Stomach (tissue), 9 donors: Measurements from ENCODE around the gene SIGLEC1. TPM values are rescaled to one million over a fixed set of nuclear protein-coding genes. Genes with fewer than 3 reads are reported as not detected.

Experiments used
- DNase-seq, 2 donors: peaks; one replicate each; pipeline versions ENCODE4 v3.0.0 to v3.0.0-alpha.2; 2013 to 2019
- H3K27ac ChIP-seq, 5 donors: fragments of 200-600 bp in 4 of 5; sonication (generic) in 4 of 5; one replicate each; pipeline ENCODE4 v1.5.1; 2013 to 2019; ENCODE audit warnings: mild to moderate bottlenecking in 1 of 5, moderate library complexity in 1 of 5
- H3K27me3 ChIP-seq, 3 donors: fragments of 200-600 bp; sonication (generic); one replicate each; pipeline ENCODE4 v1.5.1; 2017 to 2019; ENCODE audit warnings: mixed run types in 1 of 3
- H3K36me3 ChIP-seq, 4 donors: fragments of 200-600 bp; sonication (generic); 1 replicate in 3 of 4; 2 replicates in 1 of 4; pipeline ENCODE4 v1.5.1; 2016 to 2019
- H3K4me1 ChIP-seq, 4 donors: fragments of 200-600 bp; sonication (generic); one replicate each; pipeline ENCODE4 v1.5.1; 2016 to 2019
- H3K4me3 ChIP-seq, 4 donors: fragments of 200-600 bp; sonication (generic) in 3 of 4; one replicate each; pipeline ENCODE4 v1.5.1; 2016 to 2019; ENCODE audit warnings: mild to moderate bottlenecking in 1 of 4
- H3K9me3 ChIP-seq, 4 donors: fragments of 200-600 bp; sonication (generic); one replicate each; pipeline ENCODE4 v1.5.1; 2016 to 2019
- EP300 ChIP-seq: sonication (generic); formaldehyde crosslinking; IDR thresholded peaks from one replicate; pipeline ENCODE4 v1.6.1; 2017; ENCODE audit warnings: antibody characterized with exemption
- POLR2A ChIP-seq, 4 donors: fragments of 450-650 bp; IDR thresholded peaks; one replicate each; pipeline ENCODE4 v1.6.1; 2016; ENCODE audit warnings: antibody characterized with exemption in 4 of 4, control low read depth in 2 of 4, mild to moderate bottlenecking in 1 of 4, moderate library complexity in 1 of 4
- POLR2AphosphoS5 ChIP-seq, 3 donors: sonication (generic); formaldehyde crosslinking; IDR thresholded peaks; one replicate each; pipeline ENCODE4 v1.6.1; 2016; ENCODE audit warnings: antibody characterized with exemption in 3 of 3
- WGBS, 5 donors: extraction: QIAGEN DNeasy Blood & Tissue Kit in 3 of 5; methylation state at CpG; one replicate each; pipeline versions ENCODE4 v1.1.5 to v1.1.7; 2013 to 2018; 5-methylcytosine and 5-hydroxymethylcytosine counted together
- intact Hi-C: fragments of 100-400 bp; cut with DNase I; formaldehyde crosslinking; loops from one replicate; pipeline ENCODE4 v1.15.1; 2023; ENCODE audit warnings: low total_unique reads
- polyA plus RNA-seq, 3 donors: library from polyadenylated mRNA; stranded (reverse); fragments of 200-250 nt; gene quantifications; one replicate each; pipeline ENCODE4 v1.2.3, GENCODE V29; 2013
- total RNA-seq, 5 donors: library from RNA; depleted of rRNA; stranded (reverse); fragments of >200 nt; gene quantifications; one replicate each; pipeline versions ENCODE4 v1.1.0 to v1.2.3, GENCODE V29; 2014 to 2016
- TF ChIP-seq, protein P1 (sequence below), 7 experiments: fragments of 450-650 bp in 4 of 7; fragments of 200-600 bp in 3 of 7; sonication (generic) in 3 of 7; IDR thresholded peaks; one replicate each; pipeline ENCODE4 v1.5.1; 2016 to 2019; ENCODE audit warnings: antibody characterized with exemption in 7 of 7, control low read depth in 2 of 7, mild to moderate bottlenecking in 1 of 7
- donor health status: healthy with polysubstance abuse.
- donor health status: Bipolar disorder and iron deficiency.
- donor health status: healthy.

The SIGLEC1 gene
- total and polyA plus RNA-seq, 8 donors, result 1.4 to 22.2 (median 1.8) TPM

DNA sequence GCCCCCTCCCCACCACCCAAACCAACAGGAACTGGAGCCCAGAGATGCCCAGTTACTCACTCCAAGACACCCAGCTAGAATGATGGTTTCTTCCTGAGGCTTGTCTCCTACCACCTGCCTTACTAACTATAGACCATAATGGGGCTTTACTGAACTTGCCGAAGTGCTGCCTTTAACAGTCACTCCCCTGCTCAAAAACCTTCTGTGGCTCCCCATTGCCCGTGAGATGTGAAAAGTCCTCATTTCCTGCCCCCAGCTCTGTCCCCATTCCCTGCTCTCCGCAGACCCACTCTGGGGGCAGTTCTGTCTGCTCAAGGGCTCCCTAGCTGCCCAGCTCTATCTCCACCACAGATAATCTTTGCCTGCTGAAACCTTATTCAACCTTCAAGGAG, 4.9 kb downstream of the SIGLEC1 start:
- TF ChIP-seq, protein P1, sequence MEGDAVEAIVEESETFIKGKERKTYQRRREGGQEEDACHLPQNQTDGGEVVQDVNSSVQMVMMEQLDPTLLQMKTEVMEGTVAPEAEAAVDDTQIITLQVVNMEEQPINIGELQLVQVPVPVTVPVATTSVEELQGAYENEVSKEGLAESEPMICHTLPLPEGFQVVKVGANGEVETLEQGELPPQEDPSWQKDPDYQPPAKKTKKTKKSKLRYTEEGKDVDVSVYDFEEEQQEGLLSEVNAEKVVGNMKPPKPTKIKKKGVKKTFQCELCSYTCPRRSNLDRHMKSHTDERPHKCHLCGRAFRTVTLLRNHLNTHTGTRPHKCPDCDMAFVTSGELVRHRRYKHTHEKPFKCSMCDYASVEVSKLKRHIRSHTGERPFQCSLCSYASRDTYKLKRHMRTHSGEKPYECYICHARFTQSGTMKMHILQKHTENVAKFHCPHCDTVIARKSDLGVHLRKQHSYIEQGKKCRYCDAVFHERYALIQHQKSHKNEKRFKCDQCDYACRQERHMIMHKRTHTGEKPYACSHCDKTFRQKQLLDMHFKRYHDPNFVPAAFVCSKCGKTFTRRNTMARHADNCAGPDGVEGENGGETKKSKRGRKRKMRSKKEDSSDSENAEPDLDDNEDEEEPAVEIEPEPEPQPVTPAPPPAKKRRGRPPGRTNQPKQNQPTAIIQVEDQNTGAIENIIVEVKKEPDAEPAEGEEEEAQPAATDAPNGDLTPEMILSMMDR (IDR thresholded peaks at IDR 0.05), result no peak
- TF ChIP-seq POLR2A (IDR thresholded peaks at IDR 0.05), result no peak
- TF ChIP-seq EP300, result no peak
- no peak for TF ChIP-seq POLR2AphosphoS5 (IDR thresholded peaks at IDR 0.05)
- Histone ChIP-seq H3K27ac (no peak overlapping the region), H3K36me3 (no peaks in the 10 kb centered on the region), H3K27me3 (no peaks in the 10 kb centered on the region), H3K4me1 (peaks cover 0 to 16% (median 11%) of the 10 kb centered on the region in 4 donors), H3K4me3 (no peak overlapping the region), H3K9me3 (no peaks in the 10 kb centered on the region)
- DNase-seq, result no peak
- intact Hi-C loops, result no loop called here
- 86 to 100% (median 91%) methylated on average over 3 of the region's 3 CpGs for WGBS, 5 donors

DNA sequence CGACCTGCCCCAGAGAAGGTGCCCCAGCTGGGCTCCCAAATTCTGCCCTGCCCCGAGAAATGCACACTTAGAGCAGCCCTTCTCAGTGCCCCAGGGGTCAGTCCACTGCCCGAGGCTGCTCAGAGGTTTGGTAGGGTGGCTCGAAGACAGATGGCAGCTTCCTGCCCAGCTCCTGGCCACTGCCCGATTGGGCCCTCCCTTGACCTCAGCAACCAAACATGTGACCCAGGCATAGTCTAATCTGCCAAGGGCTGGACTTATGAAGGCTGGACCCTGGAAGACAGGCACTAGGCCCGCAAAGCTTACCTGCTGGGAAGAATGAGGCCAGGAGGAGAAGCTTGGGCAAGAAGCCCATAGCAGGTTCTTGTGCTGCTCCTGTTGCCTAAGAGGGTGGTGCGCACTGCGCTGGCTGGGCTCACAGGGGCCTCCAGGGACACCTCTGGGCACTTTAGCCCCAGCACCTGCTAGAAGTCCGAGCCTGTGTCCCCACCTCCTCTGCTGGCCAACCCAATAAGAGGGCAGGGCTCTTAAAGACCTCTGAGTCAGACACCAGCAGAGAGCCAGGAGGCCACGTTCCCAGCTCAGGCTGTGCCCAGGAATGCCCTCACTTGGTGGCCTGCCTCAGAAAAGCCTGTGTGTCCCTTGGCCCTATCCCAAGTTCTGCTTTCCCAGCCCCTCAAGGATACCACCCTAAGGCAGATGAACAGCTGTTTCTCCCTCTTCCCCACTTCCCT, 5.5 kb downstream of the SIGLEC1 start:
- no peak for DNase-seq
- Histone ChIP-seq H3K9me3 (no peaks in the 10 kb centered on the region), H3K27ac (no peak overlapping the region), H3K36me3 (no peaks in the 10 kb centered on the region), H3K4me3 (no peak overlapping the region), H3K27me3 (no peaks in the 10 kb centered on the region), H3K4me1 (peaks cover 0 to 16% (median 11%) of the 10 kb centered on the region in 4 donors)
- no peak for TF ChIP-seq POLR2AphosphoS5 (IDR thresholded peaks at IDR 0.05)
- TF ChIP-seq POLR2A (IDR thresholded peaks at IDR 0.05), result no peak
- TF ChIP-seq EP300, result no peak
- TF ChIP-seq, protein P1 (IDR thresholded peaks at IDR 0.05), result no peak
- 73 to 79% (median 73%) methylated on average over 9 to 10 of the region's 10 CpGs for WGBS, 5 donors
- intact Hi-C loops, result no loop called here

DNA sequence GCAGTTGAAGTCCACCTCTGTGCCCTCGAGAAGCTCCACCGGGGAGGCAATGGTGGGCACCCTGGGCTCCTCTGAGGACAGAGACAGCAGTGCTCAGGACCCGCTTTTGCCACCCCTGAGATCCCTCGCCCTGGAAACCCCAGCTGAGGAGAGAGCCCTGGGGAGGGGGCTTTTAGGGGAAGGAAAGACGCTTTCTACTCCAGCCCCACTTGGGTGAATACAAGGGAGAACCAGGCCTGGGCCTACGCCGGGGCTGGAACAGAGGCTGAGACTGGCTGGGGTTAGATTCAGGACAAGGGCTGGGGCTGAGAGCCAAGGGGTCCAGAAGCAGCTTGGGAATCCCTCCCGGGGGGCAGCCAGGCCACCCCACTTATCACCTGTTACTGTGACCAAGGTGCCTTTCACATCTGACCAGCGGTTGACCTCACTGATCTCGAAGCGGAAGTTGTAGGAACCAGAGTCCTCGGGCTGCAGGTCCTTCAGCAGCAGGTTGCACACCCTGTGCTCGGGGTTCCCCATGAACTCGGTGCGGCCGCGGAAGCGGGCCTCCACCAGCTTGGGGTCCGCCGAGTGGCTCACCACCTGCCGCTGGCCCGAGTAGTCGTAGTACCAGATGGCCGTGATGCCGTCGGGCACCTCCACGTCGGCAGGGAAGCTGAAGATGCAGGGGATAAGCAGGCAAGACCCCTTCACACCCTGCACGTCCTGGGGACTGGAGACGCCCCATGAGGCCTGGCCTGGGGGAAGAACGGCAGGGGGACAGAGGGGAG, 6.2 kb downstream of the SIGLEC1 start:
- DNase-seq, result no peak
- TF ChIP-seq POLR2AphosphoS5 (IDR thresholded peaks at IDR 0.05) (no peak), POLR2A (IDR thresholded peaks at IDR 0.05) (no peak), EP300 (no peak)
- TF ChIP-seq, protein P1 (IDR thresholded peaks at IDR 0.05), result no peak
- H3K27me3 ChIP-seq, result no peaks in the 10 kb centered on the region
- H3K4me3 ChIP-seq, result no peak overlapping the region
- intact Hi-C loops, result no loop called here
- no peaks in the 10 kb centered on the region for H3K9me3 ChIP-seq
- no peaks in the 10 kb centered on the region for H3K36me3 ChIP-seq
- H3K4me1 ChIP-seq, result peaks cover 0 to 11% (median 9%) of the 10 kb centered on the region in 4 donors
- no peak overlapping the region for H3K27ac ChIP-seq
- 88 to 93% (median 90%) methylated on average over 25 to 31 of the region's 31 CpGs for WGBS, 5 donors

DNA sequence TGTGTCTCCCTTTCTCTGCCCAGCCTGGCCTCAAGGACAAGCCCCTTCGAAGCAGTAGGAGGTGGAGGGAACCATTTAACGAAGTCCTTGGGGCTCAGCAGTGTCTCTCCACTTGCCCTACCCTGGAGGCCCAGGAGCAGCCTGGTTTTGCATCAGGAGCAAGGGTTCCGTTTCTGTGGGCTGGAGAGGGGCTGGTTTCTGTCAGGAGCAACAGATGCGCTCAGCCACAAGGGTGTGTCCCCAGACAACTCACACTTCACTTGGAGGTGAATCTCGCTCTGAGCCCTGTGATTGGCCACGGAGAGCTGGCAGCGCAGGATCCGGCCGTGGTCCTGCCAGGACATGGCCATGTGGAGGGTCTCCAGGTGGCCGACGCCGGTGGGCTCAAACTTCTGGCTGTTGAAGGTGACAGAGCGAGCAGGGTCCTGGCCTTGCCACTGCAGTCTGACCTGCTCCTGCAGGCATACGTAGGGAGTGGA, 6.9 kb downstream of the SIGLEC1 start:
- no peaks in the 10 kb centered on the region for H3K9me3 ChIP-seq
- H3K4me3 ChIP-seq, result no peak overlapping the region
- no peaks in the 10 kb centered on the region for H3K27me3 ChIP-seq
- TF ChIP-seq POLR2AphosphoS5 (IDR thresholded peaks at IDR 0.05) (no peak), POLR2A (IDR thresholded peaks at IDR 0.05) (no peak)
- TF ChIP-seq, protein P1 (IDR thresholded peaks at IDR 0.05), result no peak
- intact Hi-C loops, result no loop called here
- WGBS, 5 donors, result 79 to 86% (median 82%) methylated on average over 5 to 14 of the region's 14 CpGs
- no peaks in the 10 kb centered on the region for H3K36me3 ChIP-seq
- H3K27ac ChIP-seq, result no peak overlapping the region
- no peak for DNase-seq
- H3K4me1 ChIP-seq, result peaks cover 0 to 5% (median 3%) of the 10 kb centered on the region in 4 donors
